Neural progenitor cell (in vitro differentiated cells): Measurements from ENCODE around the gene ORM1. TPM values are rescaled to one million over a fixed set of nuclear protein-coding genes. Genes with fewer than 3 reads are reported as not detected.

ENCODE experiments used
- DNase-seq: peaks from one replicate; pipeline ENCODE4 v3.0.0-alpha.2; 2016; ENCODE audit warnings: low spot score
- H2AFZ ChIP-seq: fragments of 200-600 bp; sonication (generic); replicated peaks from 2 replicates; pipeline ENCODE4 v1.6.1; 2016; ENCODE audit warnings: antibody characterized with exemption
- H3F3A ChIP-seq: fragments of 200-600 bp; sonication (generic); 2 replicates; pipeline ENCODE4 v1.6.1; 2016; ENCODE audit warnings: antibody characterized with exemption, low read depth
- H3K27ac ChIP-seq: fragments of 200-600 bp; sonication (generic); 2 replicates; pipeline ENCODE4 v1.5.1; 2016; ENCODE audit warnings: mild to moderate bottlenecking
- H3K27me3 ChIP-seq: fragments of 200-600 bp; sonication (generic); 2 replicates; pipeline ENCODE4 v1.6.1; 2016; ENCODE audit warnings: mild to moderate bottlenecking, moderate library complexity
- H3K36me3 ChIP-seq: fragments of 200-600 bp; sonication (generic); 2 replicates; pipeline ENCODE4 v1.5.1; 2016
- H3K4me1 ChIP-seq: fragments of 200-600 bp; sonication (generic); 2 replicates; pipeline ENCODE4 v1.6.1; 2016; ENCODE audit warnings: mixed run types
- H3K4me2 ChIP-seq: fragments of 200-600 bp; sonication (generic); 2 replicates; pipeline ENCODE4 v1.6.1; 2016
- H3K4me3 ChIP-seq: fragments of 200-600 bp; sonication (generic); 2 replicates; pipeline ENCODE4 v1.5.1; 2016
- H3K79me2 ChIP-seq: fragments of 200-600 bp; sonication (generic); 2 replicates; pipeline ENCODE4 v1.6.1; 2016; ENCODE audit warnings: low read depth
- H3K9ac ChIP-seq: fragments of 200-600 bp; sonication (generic); 2 replicates; pipeline ENCODE4 v1.6.1; 2016
- H3K9me3 ChIP-seq: fragments of 200-600 bp; sonication (generic); 2 replicates; pipeline ENCODE4 v1.5.1; 2016; ENCODE audit warnings: low read depth
- H4K20me1 ChIP-seq: fragments of 200-600 bp; sonication (generic); 2 replicates; pipeline ENCODE4 v1.6.1; 2016; ENCODE audit warnings: low read depth
- H3K27ac Mint-ChIP-seq: 3 replicates; pipeline ENCODE4 v1.8.0; 2021; ENCODE audit warnings: mixed read lengths
- H3K27me3 Mint-ChIP-seq: 2 replicates; pipeline ENCODE4 v1.8.0; 2022; ENCODE audit warnings: low read depth, mild to moderate bottlenecking, inconsistent platforms, moderate library complexity, mixed read lengths; ENCODE audit not compliant: insufficient read depth
- H3K36me3 Mint-ChIP-seq: 3 replicates; pipeline ENCODE4 v1.8.0; 2021; ENCODE audit warnings: mixed read lengths
- H3K4me1 Mint-ChIP-seq: 3 replicates; pipeline ENCODE4 v1.8.0; 2021; ENCODE audit warnings: mixed read lengths
- H3K4me3 Mint-ChIP-seq: 3 replicates; pipeline ENCODE4 v1.8.0; 2021; ENCODE audit warnings: mild to moderate bottlenecking, moderate library complexity, mixed read lengths
- H3K9me3 Mint-ChIP-seq: 3 replicates; pipeline ENCODE4 v1.8.0; 2020; ENCODE audit warnings: mixed read lengths
- EZH2 ChIP-seq: fragments of 200-600 bp; sonication (generic); IDR thresholded peaks from 2 replicates; pipeline ENCODE4 v1.6.1; 2017; ENCODE audit warnings: antibody characterized with exemption, mild to moderate bottlenecking, moderate library complexity
- EZH2phosphoT487 ChIP-seq: fragments of 200-600 bp; sonication (generic); IDR thresholded peaks from 2 replicates; pipeline ENCODE4 v1.6.1; 2017; ENCODE audit warnings: antibody characterized with exemption
- total RNA-seq: library from RNA; depleted of rRNA; stranded (reverse); fragments of >200 nt; gene quantifications from 2 replicates; pipeline ENCODE4 v1.2.3, GENCODE V29; 2015; ENCODE audit warnings: low replicate concordance
- TF ChIP-seq, protein P1 (sequence below): fragments of 200-600 bp; sonication (generic); IDR thresholded peaks from 2 replicates; pipeline ENCODE4 v1.5.1; 2017; ENCODE audit warnings: antibody characterized with exemption, mild to moderate bottlenecking

The ORM1 gene
- total RNA-seq, 1 donor from 2014 or later = not detected

DNA sequence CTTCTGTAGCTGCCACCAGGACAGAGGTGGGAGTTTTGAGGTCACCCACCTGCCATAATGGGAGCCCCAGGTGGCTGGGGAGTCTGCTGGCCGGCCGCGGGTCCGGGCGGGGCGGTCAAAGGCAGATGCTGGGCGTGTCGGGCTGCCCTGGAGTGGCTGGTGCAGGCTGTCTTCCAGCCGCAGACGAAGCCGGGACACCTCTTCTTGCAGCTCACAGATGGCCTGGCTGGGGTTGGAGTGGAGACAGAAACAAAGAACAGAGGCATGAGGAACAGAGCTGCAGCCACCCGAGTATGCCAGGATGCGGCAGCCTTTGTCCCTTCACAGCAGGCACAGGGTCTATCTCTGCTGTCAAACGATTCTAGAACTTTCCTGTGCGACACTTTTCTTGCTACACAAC lies 24.8 kb downstream of the ORM1 start:
- H3F3A ChIP-seq = no peaks in the 10 kb centered on the region
- peaks cover 22% of the 10 kb centered on the region for H3K4me1 Mint-ChIP-seq
- no peaks in the 10 kb centered on the region for H4K20me1 ChIP-seq
- peak overlapping the region; percentile 14 for H3K27ac Mint-ChIP-seq
- H3K27me3 Mint-ChIP-seq = peaks cover 2% of the 10 kb centered on the region
- H3K9ac ChIP-seq = no peak overlapping the region
- H3K4me1 ChIP-seq = peaks cover 10% of the 10 kb centered on the region
- TF ChIP-seq EZH2 (no peak), EZH2phosphoT487 (no peak)
- TF ChIP-seq, protein P1, sequence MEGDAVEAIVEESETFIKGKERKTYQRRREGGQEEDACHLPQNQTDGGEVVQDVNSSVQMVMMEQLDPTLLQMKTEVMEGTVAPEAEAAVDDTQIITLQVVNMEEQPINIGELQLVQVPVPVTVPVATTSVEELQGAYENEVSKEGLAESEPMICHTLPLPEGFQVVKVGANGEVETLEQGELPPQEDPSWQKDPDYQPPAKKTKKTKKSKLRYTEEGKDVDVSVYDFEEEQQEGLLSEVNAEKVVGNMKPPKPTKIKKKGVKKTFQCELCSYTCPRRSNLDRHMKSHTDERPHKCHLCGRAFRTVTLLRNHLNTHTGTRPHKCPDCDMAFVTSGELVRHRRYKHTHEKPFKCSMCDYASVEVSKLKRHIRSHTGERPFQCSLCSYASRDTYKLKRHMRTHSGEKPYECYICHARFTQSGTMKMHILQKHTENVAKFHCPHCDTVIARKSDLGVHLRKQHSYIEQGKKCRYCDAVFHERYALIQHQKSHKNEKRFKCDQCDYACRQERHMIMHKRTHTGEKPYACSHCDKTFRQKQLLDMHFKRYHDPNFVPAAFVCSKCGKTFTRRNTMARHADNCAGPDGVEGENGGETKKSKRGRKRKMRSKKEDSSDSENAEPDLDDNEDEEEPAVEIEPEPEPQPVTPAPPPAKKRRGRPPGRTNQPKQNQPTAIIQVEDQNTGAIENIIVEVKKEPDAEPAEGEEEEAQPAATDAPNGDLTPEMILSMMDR = no peak
- H3K79me2 ChIP-seq = no peaks in the 10 kb centered on the region
- no peaks in the 10 kb centered on the region for H3K27me3 ChIP-seq
- H3K36me3 Mint-ChIP-seq = peaks cover 18% of the 10 kb centered on the region
- H3K36me3 ChIP-seq = no peaks in the 10 kb centered on the region
- H3K4me3 ChIP-seq = no peak overlapping the region
- H3K27ac ChIP-seq = no peak overlapping the region
- no peak overlapping the region for H2AFZ ChIP-seq
- no peak for DNase-seq
- no peak overlapping the region for H3K4me3 Mint-ChIP-seq
- H3K4me2 ChIP-seq = no peak overlapping the region
- H3K9me3 Mint-ChIP-seq = no peaks in the 10 kb centered on the region
- H3K9me3 ChIP-seq = no peaks in the 10 kb centered on the region

DNA sequence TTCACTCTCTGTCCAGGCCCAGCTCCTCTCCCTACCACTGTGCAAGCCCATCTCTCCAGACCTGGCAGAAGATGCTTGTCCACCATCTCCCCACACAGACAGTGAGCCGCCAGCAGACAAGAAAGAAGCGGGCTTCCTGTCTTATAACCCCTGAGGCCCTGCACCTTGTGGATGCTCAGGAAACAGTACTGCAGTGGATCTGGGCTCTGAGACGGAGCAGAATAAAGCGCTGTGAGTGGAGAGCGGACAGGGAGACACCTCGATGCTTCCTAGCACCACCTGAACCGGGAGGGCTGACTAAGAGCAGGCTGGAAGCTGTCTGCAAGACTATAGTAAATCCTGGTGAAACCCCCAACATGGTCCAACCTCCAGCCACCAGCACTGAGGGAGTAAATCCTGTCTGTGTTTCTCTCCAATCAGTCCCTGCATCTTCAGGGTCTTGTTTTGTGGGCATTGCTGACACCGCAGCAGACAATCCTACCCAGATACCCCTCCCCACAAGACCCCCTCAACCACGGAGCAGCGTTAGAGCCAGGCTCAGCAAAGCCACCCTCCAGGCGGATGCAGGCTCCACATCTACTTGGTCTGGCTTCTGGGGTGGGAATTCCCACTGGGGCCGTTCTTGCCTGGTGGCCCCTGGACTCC lies 25.5 kb downstream of the ORM1 start:
- peaks cover 10% of the 10 kb centered on the region for H3K4me1 ChIP-seq
- H3F3A ChIP-seq = no peaks in the 10 kb centered on the region
- H4K20me1 ChIP-seq = no peaks in the 10 kb centered on the region
- H3K9me3 ChIP-seq = no peaks in the 10 kb centered on the region
- DNase-seq = no peak
- TF ChIP-seq, protein P1 = no peak
- TF ChIP-seq EZH2 (no peak), EZH2phosphoT487 (no peak)
- Mint-ChIP-seq H3K27ac (peak overlapping the region; percentile 91), H3K9me3 (no peaks in the 10 kb centered on the region), H3K4me3 (no peak overlapping the region), H3K36me3 (peaks cover 16% of the 10 kb centered on the region), H3K27me3 (peaks cover 4% of the 10 kb centered on the region), H3K4me1 (peaks cover 22% of the 10 kb centered on the region)
- H2AFZ ChIP-seq = no peak overlapping the region
- no peaks in the 10 kb centered on the region for H3K36me3 ChIP-seq
- H3K27ac ChIP-seq = no peak overlapping the region
- H3K4me2 ChIP-seq = no peak overlapping the region
- H3K4me3 ChIP-seq = no peak overlapping the region
- no peaks in the 10 kb centered on the region for H3K27me3 ChIP-seq
- no peaks in the 10 kb centered on the region for H3K79me2 ChIP-seq
- no peak overlapping the region for H3K9ac ChIP-seq

DNA sequence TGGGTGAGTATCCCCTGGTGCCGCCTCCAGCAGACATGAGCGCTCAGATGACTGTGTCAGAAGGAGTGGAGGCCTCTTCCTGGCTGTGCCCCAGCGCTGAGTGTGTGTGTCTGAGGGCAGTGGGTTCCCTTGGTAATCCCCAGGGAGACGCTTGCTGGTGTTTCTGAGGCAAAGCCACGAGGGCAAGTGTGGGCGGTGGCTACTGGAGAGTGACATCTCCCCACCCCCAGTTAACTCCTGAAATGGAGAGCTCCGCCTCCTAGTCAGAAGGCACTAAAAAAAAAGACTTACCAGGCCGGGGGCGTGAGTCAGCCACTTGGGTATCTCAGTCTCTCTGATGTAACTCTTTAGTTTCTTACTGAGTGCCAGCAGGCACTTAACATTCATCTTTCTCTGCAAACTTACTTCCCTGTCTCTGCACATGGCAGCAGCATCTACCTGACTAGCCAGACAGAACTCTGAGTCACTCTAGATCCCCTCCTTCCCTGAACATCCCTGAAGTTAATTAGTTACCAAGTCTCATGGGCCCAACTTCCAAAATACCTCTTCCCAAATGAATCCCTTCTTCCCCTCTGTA lies 26.1 kb downstream of the ORM1 start:
- H3K27ac Mint-ChIP-seq = peak overlapping the region; percentile 91
- H3F3A ChIP-seq = no peaks in the 10 kb centered on the region
- H3K36me3 Mint-ChIP-seq = peaks cover 16% of the 10 kb centered on the region
- H3K27me3 Mint-ChIP-seq = peaks cover 4% of the 10 kb centered on the region
- no peak overlapping the region for H3K9ac ChIP-seq
- H3K4me2 ChIP-seq = peak overlapping the region; percentile 8
- no peak overlapping the region for H3K4me3 Mint-ChIP-seq
- TF ChIP-seq EZH2 = no peak
- no peak for TF ChIP-seq EZH2phosphoT487
- TF ChIP-seq, protein P1 = no peak
- H3K36me3 ChIP-seq = no peaks in the 10 kb centered on the region
- H3K4me1 Mint-ChIP-seq = peaks cover 22% of the 10 kb centered on the region
- H3K4me1 ChIP-seq = peaks cover 10% of the 10 kb centered on the region
- no peaks in the 10 kb centered on the region for H4K20me1 ChIP-seq
- no peaks in the 10 kb centered on the region for H3K9me3 ChIP-seq
- peak; percentile 78 for DNase-seq
- no peak overlapping the region for H3K4me3 ChIP-seq
- no peaks in the 10 kb centered on the region for H3K9me3 Mint-ChIP-seq
- no peaks in the 10 kb centered on the region for H3K27me3 ChIP-seq
- H3K27ac ChIP-seq = no peak overlapping the region
- H3K79me2 ChIP-seq = no peaks in the 10 kb centered on the region
- H2AFZ ChIP-seq = no peak overlapping the region
